Activated T-helper 1 cell treated with anti-CD3 and anti-CD28 coated beads, Interleukin-12 subunit alpha, Interleukin-12 subunit beta, Interleukin-2, Interleukin-4 antibody, amounts not matched to agents 30 ng/mL and 10 ng/mL and 1 ng/mL, durations not matched to agents 14 hours and 24 hours and 36 hours (primary cell): ENCODE results near the gene GMPPB. TPM values are rescaled to one million over a fixed set of nuclear protein-coding genes. Genes with fewer than 3 reads are reported as not detected.
"Not testable (repeated sequence)": the region's sequence is repeated elsewhere in the genome, so short reads cannot be mapped to it uniquely, and the experiment has no call there.

ENCODE experiments used
- DNase-seq: peaks from one replicate; pipeline ENCODE4 v3.0.0; 2021; ENCODE audit warnings: low spot score
- H3K27ac Mint-ChIP-seq: one replicate; pipeline ENCODE4 v1.8.0; 2021; ENCODE audit warnings: mild to moderate bottlenecking, mixed read lengths
- H3K27me3 Mint-ChIP-seq: one replicate; pipeline ENCODE4 v1.8.0; 2022; ENCODE audit warnings: mild to moderate bottlenecking, moderate library complexity, mixed read lengths; ENCODE audit not compliant: insufficient read depth
- H3K36me3 Mint-ChIP-seq: one replicate; pipeline ENCODE4 v1.8.0; 2021; ENCODE audit warnings: low read depth, mixed read lengths
- H3K4me1 Mint-ChIP-seq: one replicate; pipeline ENCODE4 v1.8.0; 2021; ENCODE audit warnings: low read depth, mixed read lengths
- H3K4me3 Mint-ChIP-seq: one replicate; pipeline ENCODE4 v1.8.0; 2021; ENCODE audit warnings: mild to moderate bottlenecking, moderate library complexity, mixed read lengths
- H3K9me3 Mint-ChIP-seq: one replicate; pipeline ENCODE4 v1.8.0; 2021; ENCODE audit warnings: mixed read lengths
- intact Hi-C: fragments of 100-400 bp; cut with micrococcal nuclease; formaldehyde crosslinking; loops from one replicate; pipeline ENCODE4 v1.15.1; 2024
- total RNA-seq: library from RNA; stranded (reverse); gene quantifications from 2 replicates; pipeline ENCODE4 v1.2.3, GENCODE V29; 2022

The GMPPB gene
- total RNA-seq, 1 donor from 2014 or later, result 49.2 TPM

- Mint-ChIP-seq H3K27me3 (peaks cover 2% of the 10 kb centered on the region), H3K4me3 (peak within 1 kb of the TSS; percentile 97), H3K9me3 (no peaks in the 10 kb centered on the region), H3K36me3 (peaks cover 3% of the 10 kb centered on the region), H3K4me1 (peaks cover 21% of the 10 kb centered on the region), H3K27ac (peak within 1 kb of the TSS; percentile 91)
- DNase-seq, result peak; percentile 91
- intact Hi-C loops, result loop anchor here (1.0 to 5.0 kb wide), 4 partner anchors 15 to 597 kb away; partner anchors contain the start of genes AMIGO3, APEH, QRICH1 and TRAIP
Observed at GRCh38 chr3:49689046-49689907, 34.5 kb downstream of the GMPPB start, which contains the start of the genes MST1 and RNF123. Gene MST1, minus strand, starts transcription at chr3:49689474. Its CDS starts 783 bp downstream, at chr3:49688691. Gene RNF123, plus strand, starts transcription at chr3:49689557. Its CDS starts 1,609 bp downstream, at chr3:49691166.

- not testable (repeated sequence) for H3K9me3 Mint-ChIP-seq, H3K36me3 Mint-ChIP-seq, DNase-seq, H3K27me3 Mint-ChIP-seq
- Mint-ChIP-seq H3K4me3 (peak overlapping the region; percentile 97), H3K4me1 (peaks cover 21% of the 10 kb centered on the region), H3K27ac (peak overlapping the region; percentile 91)
- intact Hi-C loops, result loop anchor here (1.0 to 5.0 kb wide), 4 partner anchors 14 to 596 kb away; partner anchors contain the start of genes AMIGO3, APEH, QRICH1 and TRAIP
Observed at GRCh38 chr3:49688338-49689045, 35.3 kb downstream of the GMPPB start.

GRCh38 chr3:49687424-49687795 lies 36.3 kb downstream of the GMPPB start:
- Mint-ChIP-seq H3K4me3 (peak overlapping the region; percentile 11), H3K4me1 (peaks cover 21% of the 10 kb centered on the region)
- H3K27me3 Mint-ChIP-seq, H3K36me3 Mint-ChIP-seq, DNase-seq, H3K9me3 Mint-ChIP-seq, H3K27ac Mint-ChIP-seq: not testable (repeated sequence)
- intact Hi-C loops, result loop anchor here (5.0 kb wide), 1 partner anchor 595 kb away; the partner anchor contains the start of gene QRICH1

- not testable (repeated sequence) for H3K27ac Mint-ChIP-seq, H3K36me3 Mint-ChIP-seq, H3K9me3 Mint-ChIP-seq, H3K27me3 Mint-ChIP-seq, DNase-seq, H3K4me3 Mint-ChIP-seq
- intact Hi-C loops, result loop anchor here (5.0 kb wide), 1 partner anchor 595 kb away; the partner anchor contains the start of gene QRICH1
- H3K4me1 Mint-ChIP-seq, result peaks cover 21% of the 10 kb centered on the region
Observed at GRCh38 chr3:49686769-49687423, 36.9 kb downstream of the GMPPB start.

- intact Hi-C loops, result loop anchor here (5.0 kb wide), 1 partner anchor 594 kb away; the partner anchor contains the start of gene QRICH1
- H3K4me3 Mint-ChIP-seq, H3K27ac Mint-ChIP-seq, H3K36me3 Mint-ChIP-seq, DNase-seq, H3K9me3 Mint-ChIP-seq, H3K27me3 Mint-ChIP-seq: not testable (repeated sequence)
- peaks cover 21% of the 10 kb centered on the region for H3K4me1 Mint-ChIP-seq
Observed at GRCh38 chr3:49686346-49686745, 37.4 kb downstream of the GMPPB start.

GRCh38 chr3:49685846-49686245 lies 37.9 kb downstream of the GMPPB start:
- H3K27me3 Mint-ChIP-seq, DNase-seq, H3K4me3 Mint-ChIP-seq, H3K27ac Mint-ChIP-seq, H3K9me3 Mint-ChIP-seq, H3K36me3 Mint-ChIP-seq: not testable (repeated sequence)
- intact Hi-C loops, result loop anchor here (5.0 kb wide), 1 partner anchor 594 kb away; the partner anchor contains the start of gene QRICH1
- peaks cover 17% of the 10 kb centered on the region for H3K4me1 Mint-ChIP-seq

GRCh38 chr3:49685103-49685502 lies 38.6 kb downstream of the GMPPB start:
- H3K4me3 Mint-ChIP-seq, H3K36me3 Mint-ChIP-seq, H3K27ac Mint-ChIP-seq, H3K4me1 Mint-ChIP-seq, H3K27me3 Mint-ChIP-seq, DNase-seq, H3K9me3 Mint-ChIP-seq: not testable (repeated sequence)
- intact Hi-C loops, result loop anchor here (5.0 kb wide), 1 partner anchor 593 kb away; the partner anchor contains the start of gene QRICH1

- H3K4me1 Mint-ChIP-seq, H3K9me3 Mint-ChIP-seq, H3K27ac Mint-ChIP-seq, H3K4me3 Mint-ChIP-seq, DNase-seq, intact Hi-C loops, H3K27me3 Mint-ChIP-seq: not testable (repeated sequence)
- H3K36me3 Mint-ChIP-seq, result peaks cover 14% of the 10 kb centered on the region
Observed at GRCh38 chr3:49684453-49684852, 39.3 kb downstream of the GMPPB start.

- Mint-ChIP-seq H3K4me3 (no peak overlapping the region), H3K4me1 (no peaks in the 10 kb centered on the region), H3K9me3 (no peaks in the 10 kb centered on the region), H3K27me3 (peaks cover 2% of the 10 kb centered on the region), H3K36me3 (peaks cover 16% of the 10 kb centered on the region), H3K27ac (no peak overlapping the region)
- intact Hi-C loops, result no loop called here
- no peak for DNase-seq
Observed at GRCh38 chr3:49683162-49683561, 40.6 kb downstream of the GMPPB start.

GRCh38 chr3:49681543-49681942 lies 42.2 kb downstream of the GMPPB start:
- Mint-ChIP-seq H3K4me1 (no peaks in the 10 kb centered on the region), H3K27ac (no peak overlapping the region), H3K9me3 (no peaks in the 10 kb centered on the region), H3K4me3 (no peak overlapping the region), H3K27me3 (peaks cover 2% of the 10 kb centered on the region), H3K36me3 (peaks cover 24% of the 10 kb centered on the region)
- intact Hi-C loops, result no loop called here
- DNase-seq, result no peak

GRCh38 chr3:49681232-49681522 lies 42.6 kb downstream of the GMPPB start:
- H3K4me1 Mint-ChIP-seq, result no peaks in the 10 kb centered on the region
- H3K4me3 Mint-ChIP-seq, result no peak overlapping the region
- intact Hi-C loops, result no loop called here
- H3K27ac Mint-ChIP-seq, result no peak overlapping the region
- peaks cover 2% of the 10 kb centered on the region for H3K27me3 Mint-ChIP-seq
- no peak for DNase-seq
- H3K9me3 Mint-ChIP-seq, result no peaks in the 10 kb centered on the region
- H3K36me3 Mint-ChIP-seq, result peaks cover 25% of the 10 kb centered on the region

GRCh38 chr3:49680493-49681231 lies 43.1 kb downstream of the GMPPB start:
- H3K4me1 Mint-ChIP-seq, result no peaks in the 10 kb centered on the region
- DNase-seq, result no peak
- no peak overlapping the region for H3K27ac Mint-ChIP-seq
- H3K36me3 Mint-ChIP-seq, result peaks cover 28% of the 10 kb centered on the region
- peaks cover 2% of the 10 kb centered on the region for H3K27me3 Mint-ChIP-seq
- no peak overlapping the region for H3K4me3 Mint-ChIP-seq
- intact Hi-C loops, result no loop called here
- H3K9me3 Mint-ChIP-seq, result no peaks in the 10 kb centered on the region
